ENCODE measurements around the gene SLF1. TPM values are rescaled to one million over a fixed set of nuclear protein-coding genes. Genes with fewer than 3 reads are reported as not detected.
A peak's percentile ranks its signal among the peaks of the same experiment; 100 is the strongest.

Gene SLF1
- total and polyA plus RNA-seq, 9 of the 15 experiments (the other 6 are each of a cell fraction or from before 2014, with no cell fraction given), result 9.8 to 31.1 (median 16.3) TPM

GRCh38 chr5:94746731-94747124, 128.3 kb downstream of the SLF1 start (continued):
- TF ChIP-seq ZFPM2 (CRISPR knock-in tag; IDR thresholded peaks at IDR 0.05), result no peak
- TF ChIP-seq TBP (optimal IDR thresholded peaks at IDR 0.05; ENCODE audit: low read depth, low read length), result no peak
- TF ChIP-seq PATZ1 (CRISPR knock-in tag; IDR thresholded peaks at IDR 0.05; ENCODE audit: borderline replicate concordance), result no peak
- 0 out of 2 replicates have a peak, but pooled peaks have one; percentile 10 for TF ChIP-seq CREM (IDR thresholded peaks at IDR 0.05; ENCODE audit: low read depth)
- TF ChIP-seq ZNF644 (tag; IDR thresholded peaks at IDR 0.05; ENCODE audit: low read depth), result 0 out of 2 replicates have a peak, but pooled peaks have one; percentile 26
- peak; percentile 21; the same call in 1 of the 2 replicates for TF ChIP-seq EP300 (IDR thresholded peaks at IDR 0.05; ENCODE audit: low read length)
- TF ChIP-seq RNF219 (CRISPR knock-in tag; IDR thresholded peaks at IDR 0.05), result no peak
- TF ChIP-seq XRCC4 (IDR thresholded peaks at IDR 0.05; ENCODE audit: extremely low read depth, insufficient read depth, insufficient read length), result no peak
- 0 out of 2 replicates have a peak, but pooled peaks have one; percentile 32 for TF ChIP-seq JUND (IDR thresholded peaks at IDR 0.05; ENCODE audit: borderline replicate concordance, low read depth, low read length)
- no peak for TF ChIP-seq JUND (tag; IDR thresholded peaks at IDR 0.05; ENCODE audit: borderline replicate concordance, low read depth, low read length)
- TF ChIP-seq ZNF584 (CRISPR knock-in tag; IDR thresholded peaks at IDR 0.05; ENCODE audit: low read depth), result 0 out of 2 replicates have a peak, but pooled peaks have one; percentile 30
- TF ChIP-seq PKNOX1 (IDR thresholded peaks at IDR 0.05), result peak; percentile 96
- no peak for TF ChIP-seq TARDBP (IDR thresholded peaks at IDR 0.05)
- TF ChIP-seq SPI1 (IDR thresholded peaks at IDR 0.05; ENCODE audit: borderline replicate concordance, low read depth, low read length), result peak; percentile 83; the same call in 1 of the 2 replicates
- TF ChIP-seq NCOR1 (IDR thresholded peaks at IDR 0.05), result no peak
- no peak for TF ChIP-seq NR2C2 (CRISPR knock-in tag; IDR thresholded peaks at IDR 0.05)
- peak; percentile 45; the same call in 1 of the 2 replicates for TF ChIP-seq NR2C2 (tag; IDR thresholded peaks at IDR 0.05)
- no peak for TF ChIP-seq TBL1XR1 (IDR thresholded peaks at IDR 0.05; ENCODE audit: low read length in 2 of 2)
- TF ChIP-seq ZBED1 (IDR thresholded peaks at IDR 0.05), result no peak
- no peak for TF ChIP-seq POU5F1 (IDR thresholded peaks at IDR 0.05; ENCODE audit: borderline replicate concordance, low read depth, low read length, partially characterized antibody)
- TF ChIP-seq GABPA (tag; conservative IDR thresholded peaks at IDR 0.05; ENCODE audit: low read depth), result peak; percentile 34; the same call in 1 of the 2 replicates
- peak; percentile 76 for TF ChIP-seq PBX2 (CRISPR knock-in tag; IDR thresholded peaks at IDR 0.05; ENCODE audit: low read depth)
- TF ChIP-seq PBX2 (tag; conservative IDR thresholded peaks at IDR 0.05; ENCODE audit: low read depth), result peak; percentile 78

All from K562 (cell line).